ENCODE measurements around the gene PERM1.
"Not testable (repeated sequence)": the region's sequence is repeated elsewhere in the genome, so short reads cannot be mapped to it uniquely, and the experiment has no call there.

Gene PERM1

GRCh38 chr1:978069-978834 lies 3.6 kb downstream of the PERM1 start:
- DNase-seq = no peak

DNA sequence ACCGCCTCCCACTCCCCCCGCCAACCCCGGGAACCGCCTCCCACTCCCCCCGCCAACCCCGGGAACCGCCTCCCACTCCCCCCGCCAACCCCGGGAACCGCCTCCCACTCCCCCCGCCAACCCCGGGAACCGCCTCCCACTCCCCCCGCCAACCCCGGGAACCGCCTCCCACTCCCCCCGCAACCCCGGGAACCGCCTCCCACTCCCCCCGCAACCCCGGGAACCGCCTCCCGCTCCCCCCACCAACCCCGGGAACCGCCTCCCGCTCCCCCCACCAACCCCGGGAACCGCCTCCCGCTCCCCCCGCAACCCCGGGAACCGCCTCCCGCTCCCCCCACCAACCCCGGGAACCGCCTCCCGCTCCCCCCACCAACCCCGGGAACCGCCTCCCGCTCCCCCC lies 5.1 kb downstream of the PERM1 start:
- DNase-seq = not testable (repeated sequence)

DNA sequence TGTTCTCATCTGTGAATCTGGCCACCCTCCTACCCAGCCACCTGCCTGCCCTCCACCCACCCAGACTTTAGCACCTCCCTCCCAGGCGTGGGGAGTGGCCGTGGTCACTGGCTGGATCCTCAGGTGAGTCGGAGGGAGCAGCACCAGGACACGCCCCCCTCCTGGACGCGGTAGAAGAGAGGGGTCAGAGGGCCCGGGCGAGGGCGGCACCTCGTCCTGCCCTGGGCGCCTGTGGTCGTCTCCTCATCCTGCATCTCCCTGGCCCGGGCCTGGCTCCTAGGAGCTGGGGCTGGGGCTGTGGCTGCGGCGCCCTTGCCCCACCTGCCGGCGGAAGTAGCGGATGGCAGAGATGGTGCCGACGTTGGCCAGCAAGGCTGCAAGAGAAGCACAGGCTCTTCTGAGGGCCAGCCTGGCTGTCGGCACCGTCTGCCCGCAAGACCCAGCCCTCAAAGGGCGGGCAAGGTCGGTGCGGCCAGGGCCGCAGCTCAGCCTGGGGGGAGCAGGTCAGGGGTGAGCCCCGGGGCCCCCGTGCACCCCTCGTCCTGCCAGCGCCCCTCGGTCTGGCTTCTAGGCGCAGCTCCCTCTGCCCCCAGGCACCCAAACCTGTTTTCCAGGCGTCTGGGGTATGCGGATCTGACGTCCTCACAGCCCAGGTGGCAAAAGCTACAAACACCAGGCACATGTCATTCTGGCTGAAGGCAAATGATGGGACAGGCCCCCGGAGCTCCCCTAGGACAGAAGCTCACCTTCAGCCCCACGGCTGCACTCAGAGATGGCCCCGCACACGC lies 5.8 kb downstream of the PERM1 start:
- DNase-seq = peak; percentile 74 to 77

- DNase-seq = no peak
Measured at GRCh38 chr1:975365-975764, 6.5 kb downstream of the PERM1 start.

GRCh38 chr1:974687-975328 lies 7.1 kb downstream of the PERM1 start:
- DNase-seq = no peak

DNA sequence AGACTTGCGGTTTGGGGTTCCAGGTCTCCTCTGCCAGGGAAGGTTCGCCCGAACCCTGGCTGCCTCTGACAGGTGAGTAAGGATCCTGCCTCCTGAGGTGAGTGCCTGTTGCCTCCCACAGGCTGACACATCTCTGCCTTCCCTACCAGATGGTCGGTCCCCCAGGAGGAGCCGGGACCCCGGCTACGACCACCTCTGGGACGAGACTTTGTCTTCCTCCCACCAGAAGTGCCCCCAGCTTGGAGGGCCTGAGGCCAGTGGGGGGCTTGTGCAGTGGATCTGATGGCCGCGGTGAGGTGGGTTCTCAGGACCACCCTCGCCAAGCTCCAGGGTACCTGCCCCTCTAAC lies 7.6 kb downstream of the PERM1 start:
- DNase-seq = no peak

- no peak for DNase-seq
Measured at GRCh38 chr1:973459-974292, 8.2 kb downstream of the PERM1 start.

DNA sequence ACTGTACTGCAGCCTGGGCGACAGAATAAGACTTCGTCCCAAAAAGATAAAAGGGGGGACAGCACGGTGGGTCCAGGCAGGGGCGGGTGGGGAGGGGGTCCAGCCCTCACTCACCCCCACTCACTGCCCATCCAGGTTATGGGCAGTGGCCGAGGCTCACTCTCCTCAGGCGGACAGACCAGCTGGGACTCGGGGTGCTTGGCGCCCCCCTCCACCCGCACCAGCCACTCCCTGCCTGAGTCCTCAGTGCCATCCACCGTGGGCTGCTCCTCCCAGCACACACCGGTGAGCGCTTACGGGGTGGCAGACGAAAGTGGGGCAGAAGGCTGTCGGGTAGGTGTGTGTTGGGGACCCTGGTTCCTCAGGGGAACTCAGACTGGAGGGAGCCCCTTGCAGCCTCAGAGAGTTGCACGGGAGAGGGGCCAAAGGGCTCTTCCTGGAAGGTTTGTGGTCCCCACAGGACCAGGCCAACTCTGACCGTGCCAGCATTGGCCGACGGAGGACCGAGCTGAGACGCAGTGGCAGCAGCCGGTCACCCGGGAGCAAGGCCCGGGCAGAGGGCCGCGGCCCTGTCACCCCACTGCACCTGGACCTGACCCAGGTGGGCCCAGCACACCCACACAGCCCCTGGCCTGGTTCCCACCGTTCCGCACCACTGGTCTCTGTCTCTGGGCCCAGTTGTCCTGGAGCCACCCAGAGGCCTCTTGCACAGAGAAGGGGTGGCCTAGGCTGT lies 9.0 kb downstream of the PERM1 start:
- no peak for DNase-seq

- DNase-seq = no peak
Measured at GRCh38 chr1:971751-972506, 10.0 kb downstream of the PERM1 start.

- DNase-seq = no peak
Measured at GRCh38 chr1:970973-971730, 10.7 kb downstream of the PERM1 start.

- no peak for DNase-seq
Measured at GRCh38 chr1:970242-970972, 11.5 kb downstream of the PERM1 start.

DNA sequence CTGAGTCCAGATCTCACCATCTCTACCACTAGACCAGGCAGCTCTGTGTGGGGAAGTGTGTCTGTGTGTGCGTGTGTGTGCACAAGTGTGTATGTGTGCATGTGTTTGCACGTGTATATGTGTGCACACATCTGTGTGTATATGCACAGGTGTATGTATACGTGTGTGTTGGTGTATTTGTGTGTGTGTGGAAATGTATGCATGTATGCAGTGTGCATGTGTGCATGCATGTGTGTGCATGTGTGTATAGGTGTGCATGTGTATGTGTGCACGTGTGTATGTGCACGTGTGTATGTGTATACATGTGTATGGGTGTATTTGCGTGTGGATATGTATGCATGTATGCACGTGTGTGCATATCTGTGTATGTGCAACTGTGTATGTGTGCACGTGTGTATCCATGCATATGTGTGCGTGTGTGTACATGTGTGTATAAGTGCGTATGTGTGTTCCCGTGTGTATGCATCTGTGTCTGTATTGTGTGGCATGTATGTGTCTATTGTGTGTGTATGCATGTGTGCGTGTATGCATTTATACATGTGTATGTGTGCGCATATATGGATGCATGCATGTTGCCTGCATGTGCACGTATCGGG lies 12.5 kb downstream of the PERM1 start:
- DNase-seq = no peak

GRCh38 chr1:967466-968343 lies 14.2 kb downstream of the PERM1 start:
- DNase-seq = no peak

DNA sequence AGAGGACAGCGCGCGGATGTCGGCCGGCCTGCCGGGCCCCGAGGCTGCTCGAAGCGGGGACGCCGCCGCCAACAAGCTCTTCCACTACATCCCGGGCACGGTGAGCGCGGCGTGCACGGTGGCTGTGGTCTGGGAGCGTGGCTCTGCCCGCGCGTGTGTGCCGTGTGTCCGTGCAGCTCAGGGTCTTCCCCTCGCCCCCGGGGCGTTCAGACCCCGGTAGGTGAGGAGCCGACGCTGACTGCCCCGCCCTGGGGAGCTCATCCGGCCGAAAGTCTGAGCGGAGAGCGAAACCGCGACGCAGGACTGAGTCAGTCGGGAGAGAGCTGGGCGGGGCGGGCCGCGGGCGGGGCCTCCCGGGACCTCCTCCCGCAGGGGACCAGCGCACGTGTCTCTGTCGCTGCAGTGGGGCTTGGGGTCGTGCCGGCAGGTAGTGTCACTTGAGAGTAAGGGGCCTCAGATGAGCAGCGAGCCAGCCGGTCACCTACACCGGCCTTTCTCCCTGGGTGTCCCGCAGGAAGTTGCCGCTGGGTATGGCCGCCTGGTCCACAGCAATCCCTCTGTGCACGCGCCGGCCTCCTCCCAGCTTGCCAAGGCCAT lies 15.1 kb downstream of the PERM1 start:
- DNase-seq = peak; percentile 68 to 71

DNA sequence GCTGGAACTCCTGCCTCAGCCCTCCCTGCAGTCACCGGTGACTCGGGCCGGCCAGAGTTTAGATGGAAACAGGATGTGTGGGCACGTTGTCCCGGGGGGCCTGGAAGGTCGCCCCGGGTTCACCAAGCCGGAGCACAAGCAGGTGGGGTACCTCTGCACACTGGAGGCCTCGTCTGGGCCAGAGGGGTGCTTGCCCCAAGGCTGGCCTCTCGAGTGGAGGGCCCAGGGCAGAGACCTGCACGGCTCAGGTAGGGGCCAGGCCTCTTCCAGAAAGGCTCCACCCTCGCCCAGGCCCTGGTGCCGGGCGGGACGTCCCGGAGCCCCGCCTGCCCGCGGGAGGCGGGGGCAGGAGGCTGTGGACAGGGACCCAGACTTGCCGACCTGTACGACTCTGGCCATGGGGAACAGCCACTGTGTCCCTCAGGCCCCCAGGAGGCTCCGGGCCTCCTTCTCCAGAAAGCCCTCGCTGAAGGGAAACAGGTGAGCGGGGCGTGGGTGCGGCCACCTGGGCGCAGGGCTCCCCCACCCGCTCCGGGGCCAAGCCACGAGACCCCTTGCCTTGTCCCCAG lies 15.7 kb downstream of the PERM1 start, which contains the start of gene PLEKHN1:
Gene PLEKHN1, plus strand, starts transcription at position 348 of the 569 bp plus-strand sequence. Its CDS starts 50 bp downstream, at position 398.
- DNase-seq = peak in 1 of 2 donors; percentile 19

DNA sequence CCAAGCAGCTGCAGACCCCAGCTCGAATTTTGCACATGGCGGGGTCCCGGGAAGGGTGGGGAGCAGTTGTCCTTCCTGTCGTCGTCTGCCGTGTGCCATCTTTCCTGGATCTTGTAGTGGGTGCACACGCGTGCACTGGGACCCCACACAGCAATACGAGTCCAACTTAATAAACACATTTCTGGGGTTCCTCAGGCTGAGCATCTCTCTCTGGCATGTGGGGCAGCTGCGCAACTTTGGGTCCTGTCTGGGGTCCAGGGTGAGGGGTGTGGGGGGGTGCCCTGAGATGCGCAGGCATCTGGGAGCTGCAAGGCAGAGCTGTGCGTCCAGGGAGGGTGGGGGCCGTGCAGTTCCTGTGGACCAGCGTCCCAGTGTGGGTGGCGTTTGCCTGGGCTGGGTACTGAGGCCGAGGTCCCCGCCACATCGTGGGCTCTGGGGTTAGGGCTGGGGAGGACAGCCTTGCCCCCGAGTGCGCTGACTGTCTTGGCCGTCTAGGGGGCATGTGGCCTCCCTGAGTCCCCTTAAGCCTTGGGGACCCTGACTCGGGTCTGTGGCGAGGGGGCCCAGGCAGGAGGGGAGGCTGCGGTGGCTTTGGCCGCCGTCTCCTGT lies 16.3 kb downstream of the PERM1 start:
- DNase-seq = no peak

Data from CD4-positive, alpha-beta T cell treated with Interleukin-1 beta for 1 hour (primary cell).